ENCODE data around the gene AP1S3. TPM values are rescaled to one million over a fixed set of nuclear protein-coding genes. Genes with fewer than 3 reads are reported as not detected.

Gene AP1S3
- total RNA-seq, 1 donor from 2014 or later = 14.3 TPM

GRCh38 chr2:223740679-223741078, 96.7 kb downstream of the AP1S3 start:
- Histone ChIP-seq H3K9me3 (ENCODE audit: insufficient read depth, low read depth, low read length) (no peaks in the 10 kb centered on the region), H3K36me3 (ENCODE audit: insufficient read depth, low read length) (no peaks in the 10 kb centered on the region), H3K4me2 (ENCODE audit: low read length) (no peak overlapping the region), H2AFZ (ENCODE audit: low read depth, low read length) (no peak overlapping the region), H3K79me2 (ENCODE audit: insufficient read depth, low read length) (no peaks in the 10 kb centered on the region), H3K27me3 (ENCODE audit: insufficient read depth, low read length) (no peaks in the 10 kb centered on the region), H3K4me3 (ENCODE audit: insufficient read depth, low read depth, low read length) (no peak overlapping the region), H3K9ac (ENCODE audit: low read length) (no peak overlapping the region), H3K27ac (ENCODE audit: low read depth, low read length) (no peak overlapping the region), H4K20me1 (ENCODE audit: insufficient read depth, low read length) (no peaks in the 10 kb centered on the region), H3K4me1 (ENCODE audit: insufficient read depth, low read length) (peaks cover 15% of the 10 kb centered on the region)
- FAIRE-seq (no peak), DNase-seq (ENCODE audit: low read depth) (no peak)
- Mint-ChIP-seq H3K36me3 (ENCODE audit: low read depth, unreplicated experiment) (no peaks in the 10 kb centered on the region), H3K27ac (ENCODE audit: unreplicated experiment) (no peak overlapping the region), H3K4me1 (ENCODE audit: low read depth, unreplicated experiment) (peaks cover 22% of the 10 kb centered on the region), H3K27me3 (ENCODE audit: low read depth, unreplicated experiment) (no peaks in the 10 kb centered on the region), H3K4me3 (ENCODE audit: unreplicated experiment) (no peak overlapping the region), H3K9me3 (ENCODE audit: unreplicated experiment) (no peaks in the 10 kb centered on the region)
- no peak for TF ChIP-seq EZH2 (IDR thresholded peaks at IDR 0.05; ENCODE audit: insufficient read depth, low read length)
- TF ChIP-seq, protein P1, sequence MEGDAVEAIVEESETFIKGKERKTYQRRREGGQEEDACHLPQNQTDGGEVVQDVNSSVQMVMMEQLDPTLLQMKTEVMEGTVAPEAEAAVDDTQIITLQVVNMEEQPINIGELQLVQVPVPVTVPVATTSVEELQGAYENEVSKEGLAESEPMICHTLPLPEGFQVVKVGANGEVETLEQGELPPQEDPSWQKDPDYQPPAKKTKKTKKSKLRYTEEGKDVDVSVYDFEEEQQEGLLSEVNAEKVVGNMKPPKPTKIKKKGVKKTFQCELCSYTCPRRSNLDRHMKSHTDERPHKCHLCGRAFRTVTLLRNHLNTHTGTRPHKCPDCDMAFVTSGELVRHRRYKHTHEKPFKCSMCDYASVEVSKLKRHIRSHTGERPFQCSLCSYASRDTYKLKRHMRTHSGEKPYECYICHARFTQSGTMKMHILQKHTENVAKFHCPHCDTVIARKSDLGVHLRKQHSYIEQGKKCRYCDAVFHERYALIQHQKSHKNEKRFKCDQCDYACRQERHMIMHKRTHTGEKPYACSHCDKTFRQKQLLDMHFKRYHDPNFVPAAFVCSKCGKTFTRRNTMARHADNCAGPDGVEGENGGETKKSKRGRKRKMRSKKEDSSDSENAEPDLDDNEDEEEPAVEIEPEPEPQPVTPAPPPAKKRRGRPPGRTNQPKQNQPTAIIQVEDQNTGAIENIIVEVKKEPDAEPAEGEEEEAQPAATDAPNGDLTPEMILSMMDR (IDR thresholded peaks at IDR 0.05; ENCODE audit: insufficient read depth, low read depth, low read length) = no peak

DNA sequence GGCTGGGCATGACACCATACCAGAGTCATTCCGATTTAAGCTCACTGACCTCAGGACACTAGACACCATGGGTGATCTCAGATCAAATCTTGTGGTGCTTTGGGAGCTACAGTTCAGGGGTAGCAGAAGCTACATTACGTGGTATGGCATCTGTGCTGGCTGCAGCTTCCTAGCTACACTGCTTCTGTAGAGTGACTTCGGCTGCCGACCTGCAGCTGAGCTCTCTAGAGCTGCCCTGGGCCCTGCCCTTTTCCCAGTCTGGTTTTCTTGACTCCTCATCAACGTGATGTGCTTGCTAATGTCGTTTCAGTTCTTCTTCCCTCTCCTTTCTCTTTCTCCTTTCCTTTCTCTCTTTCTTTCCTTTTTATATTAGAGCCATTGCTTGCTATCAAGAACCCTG, 100.2 kb downstream of the AP1S3 start:
- FAIRE-seq = no peak
- no peak overlapping the region for H3K27ac ChIP-seq (ENCODE audit: low read depth, low read length)

DNA sequence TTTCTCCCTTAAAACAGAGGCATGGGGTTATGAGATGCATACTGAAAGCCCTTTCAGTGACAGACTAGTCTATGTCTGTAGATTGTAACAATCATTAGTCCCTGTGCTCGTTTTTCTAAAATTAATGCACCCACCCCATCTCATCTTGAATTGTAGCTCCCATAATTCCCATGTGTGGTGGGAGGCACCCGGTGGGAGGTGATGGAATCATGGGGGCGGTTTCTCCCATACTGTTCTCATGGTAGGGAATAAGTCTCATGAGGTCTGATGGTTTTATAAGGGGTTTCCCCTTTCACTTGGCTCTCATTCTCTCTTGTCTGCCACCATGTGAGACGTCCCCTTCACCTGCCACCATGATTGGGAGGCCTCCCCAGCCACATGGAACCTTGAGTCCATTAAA, 100.9 kb downstream of the AP1S3 start:
- peaks cover 15% of the 10 kb centered on the region for H3K4me1 Mint-ChIP-seq (ENCODE audit: low read depth, unreplicated experiment)
- no peaks in the 10 kb centered on the region for H3K79me2 ChIP-seq (ENCODE audit: insufficient read depth, low read length)
- no peaks in the 10 kb centered on the region for H3K36me3 ChIP-seq (ENCODE audit: insufficient read depth, low read length)

More for the DNA sequence above, 100.2 kb downstream of the AP1S3 start:
- no peak overlapping the region for H3K9ac ChIP-seq (ENCODE audit: low read length)
- no peak overlapping the region for H3K27ac Mint-ChIP-seq (ENCODE audit: unreplicated experiment)
- no peaks in the 10 kb centered on the region for H3K79me2 ChIP-seq (ENCODE audit: insufficient read depth, low read length)
- no peaks in the 10 kb centered on the region for H4K20me1 ChIP-seq (ENCODE audit: insufficient read depth, low read length)
- DNase-seq (ENCODE audit: low read depth) = no peak
- no peak for TF ChIP-seq EZH2 (IDR thresholded peaks at IDR 0.05; ENCODE audit: insufficient read depth, low read length)
- TF ChIP-seq, protein P1 (IDR thresholded peaks at IDR 0.05; ENCODE audit: insufficient read depth, low read depth, low read length) = no peak
- H3K27me3 Mint-ChIP-seq (ENCODE audit: low read depth, unreplicated experiment) = no peaks in the 10 kb centered on the region
- peaks cover 15% of the 10 kb centered on the region for H3K4me1 Mint-ChIP-seq (ENCODE audit: low read depth, unreplicated experiment)
- H3K4me3 Mint-ChIP-seq (ENCODE audit: unreplicated experiment) = no peak overlapping the region
- H3K4me3 ChIP-seq (ENCODE audit: insufficient read depth, low read depth, low read length) = no peak overlapping the region
- H3K36me3 ChIP-seq (ENCODE audit: insufficient read depth, low read length) = no peaks in the 10 kb centered on the region
- no peak overlapping the region for H2AFZ ChIP-seq (ENCODE audit: low read depth, low read length)
- no peaks in the 10 kb centered on the region for H3K27me3 ChIP-seq (ENCODE audit: insufficient read depth, low read length)
- H3K9me3 Mint-ChIP-seq (ENCODE audit: unreplicated experiment) = peaks cover 3% of the 10 kb centered on the region
- no peaks in the 10 kb centered on the region for H3K9me3 ChIP-seq (ENCODE audit: insufficient read depth, low read depth, low read length)
- H3K4me1 ChIP-seq (ENCODE audit: insufficient read depth, low read length) = peaks cover 16% of the 10 kb centered on the region
- H3K4me2 ChIP-seq (ENCODE audit: low read length) = no peak overlapping the region
- H3K36me3 Mint-ChIP-seq (ENCODE audit: low read depth, unreplicated experiment) = no peaks in the 10 kb centered on the region

More for the DNA sequence above, 100.9 kb downstream of the AP1S3 start:
- Histone ChIP-seq H3K27ac (ENCODE audit: low read depth, low read length) (peak overlapping the region; percentile 61), H4K20me1 (ENCODE audit: insufficient read depth, low read length) (no peaks in the 10 kb centered on the region), H2AFZ (ENCODE audit: low read depth, low read length) (no peak overlapping the region), H3K4me2 (ENCODE audit: low read length) (peak overlapping the region; percentile 22), H3K9me3 (ENCODE audit: insufficient read depth, low read depth, low read length) (no peaks in the 10 kb centered on the region), H3K9ac (ENCODE audit: low read length) (peak overlapping the region; percentile 44), H3K4me1 (ENCODE audit: insufficient read depth, low read length) (peaks cover 16% of the 10 kb centered on the region), H3K27me3 (ENCODE audit: insufficient read depth, low read length) (no peaks in the 10 kb centered on the region), H3K4me3 (ENCODE audit: insufficient read depth, low read depth, low read length) (no peak overlapping the region)
- H3K4me3 Mint-ChIP-seq (ENCODE audit: unreplicated experiment) = no peak overlapping the region
- peaks cover 3% of the 10 kb centered on the region for H3K9me3 Mint-ChIP-seq (ENCODE audit: unreplicated experiment)
- H3K27ac Mint-ChIP-seq (ENCODE audit: unreplicated experiment) = peak overlapping the region; percentile 49
- FAIRE-seq (no peak), DNase-seq (ENCODE audit: low read depth) (no peak)
- H3K36me3 Mint-ChIP-seq (ENCODE audit: low read depth, unreplicated experiment) = no peaks in the 10 kb centered on the region
- no peaks in the 10 kb centered on the region for H3K27me3 Mint-ChIP-seq (ENCODE audit: low read depth, unreplicated experiment)
- TF ChIP-seq, protein P1 (IDR thresholded peaks at IDR 0.05; ENCODE audit: insufficient read depth, low read depth, low read length) = no peak
- TF ChIP-seq EZH2 (IDR thresholded peaks at IDR 0.05; ENCODE audit: insufficient read depth, low read length) = no peak

All from astrocyte (in vitro differentiated cells and primary cell).